Cardiac muscle cell (in vitro differentiated cells and primary cell): ENCODE measurements around the gene GTF2IRD1. TPM values are rescaled to one million over a fixed set of nuclear protein-coding genes. Genes with fewer than 3 reads are reported as not detected.

Source experiments
- DNase-seq, 2 donors: peaks; one replicate each; pipeline versions ENCODE4 v3.0.0 to v3.0.0-alpha.2; 2010 to 2017; ENCODE audit warnings: low read depth in 1 of 2, low spot score in 1 of 2
- H3K27ac ChIP-seq: fragments of 200-600 bp; sonication (generic); 2 replicates; pipeline ENCODE4 v1.5.1; 2016
- H3K27me3 ChIP-seq: fragments of 200-600 bp; sonication (generic); 2 replicates; pipeline ENCODE4 v1.6.0; 2016; ENCODE audit warnings: control low read depth
- H3K36me3 ChIP-seq: fragments of 200-600 bp; sonication (generic); 2 replicates; pipeline ENCODE4 v1.5.1; 2016; ENCODE audit warnings: control low read depth
- H3K4me1 ChIP-seq: fragments of 200-600 bp; sonication (generic); 2 replicates; pipeline ENCODE4 v1.8.1; 2017; ENCODE audit warnings: low read depth, mild to moderate bottlenecking, mixed run types
- H3K4me3 ChIP-seq: fragments of 200-600 bp; sonication (generic); 2 replicates; pipeline ENCODE4 v1.5.1; 2016; ENCODE audit warnings: mild to moderate bottlenecking
- H3K9me3 ChIP-seq: fragments of 200-600 bp; sonication (generic); 2 replicates; pipeline ENCODE4 v1.5.1; 2017; ENCODE audit warnings: low read depth, mild to moderate bottlenecking, control low read depth
- CTCF ChIP-seq: IDR thresholded peaks from 2 replicates; pipeline ENCODE4 v1.5.1; 2012; ENCODE audit warnings: low read depth, mild to moderate bottlenecking, low read length
- polyA plus RNA-seq: library from polyadenylated mRNA; unstranded; fragments of >200 nt; fragmentation: Nextera tagmentation; extraction: Ambion mirVana; gene quantifications from 2 replicates; pipeline ENCODE4 v1.2.1, GENCODE V29; 2016
- total RNA-seq: library from RNA; depleted of rRNA; stranded (reverse); fragments of >200 nt; gene quantifications from 2 replicates; pipeline ENCODE4 v1.2.3, GENCODE V29; 2016

The GTF2IRD1 gene
- total and polyA plus RNA-seq, 2 experiments from 2014 or later: 29.6 to 51.4 TPM

- H3K27ac ChIP-seq: peak overlapping the region; percentile 59
- no peak overlapping the region for H3K4me3 ChIP-seq
- no peak for TF ChIP-seq CTCF
- no peak for DNase-seq
- peaks cover 31% of the 10 kb centered on the region for H3K4me1 ChIP-seq
- H3K27me3 ChIP-seq: no peaks in the 10 kb centered on the region
- H3K36me3 ChIP-seq: no peaks in the 10 kb centered on the region
- no peaks in the 10 kb centered on the region for H3K9me3 ChIP-seq
Measured at GRCh38 chr7:74584160-74584954, 130.7 kb downstream of the GTF2IRD1 start.

- no peak overlapping the region for H3K4me3 ChIP-seq
- peaks cover 9% of the 10 kb centered on the region for H3K36me3 ChIP-seq
- no peaks in the 10 kb centered on the region for H3K27me3 ChIP-seq
- DNase-seq: no peak
- peaks cover 22% of the 10 kb centered on the region for H3K4me1 ChIP-seq
- no peaks in the 10 kb centered on the region for H3K9me3 ChIP-seq
- TF ChIP-seq CTCF: no peak
- peak overlapping the region; percentile 82 for H3K27ac ChIP-seq
Measured at GRCh38 chr7:74585844-74586243, 132.1 kb downstream of the GTF2IRD1 start.

GRCh38 chr7:74586258-74587175, 132.8 kb downstream of the GTF2IRD1 start:
- Histone ChIP-seq H3K4me3 (no peak overlapping the region), H3K27ac (peak overlapping the region; percentile 82), H3K27me3 (no peaks in the 10 kb centered on the region), H3K36me3 (peaks cover 13% of the 10 kb centered on the region), H3K9me3 (no peaks in the 10 kb centered on the region), H3K4me1 (peaks cover 22% of the 10 kb centered on the region)
- no peak for TF ChIP-seq CTCF
- peak in 1 of 2 donors; percentile 14 for DNase-seq

GRCh38 chr7:74587435-74588126, 133.9 kb downstream of the GTF2IRD1 start:
- peak; percentile 93 to 97 for DNase-seq
- H3K9me3 ChIP-seq: no peaks in the 10 kb centered on the region
- H3K36me3 ChIP-seq: peaks cover 15% of the 10 kb centered on the region
- no peak overlapping the region for H3K4me3 ChIP-seq
- no peaks in the 10 kb centered on the region for H3K27me3 ChIP-seq
- H3K4me1 ChIP-seq: peaks cover 22% of the 10 kb centered on the region
- H3K27ac ChIP-seq: peak overlapping the region; percentile 82
- TF ChIP-seq CTCF: no peak

- DNase-seq: no peak
- no peak for TF ChIP-seq CTCF
- H3K4me3 ChIP-seq: no peak overlapping the region
- H3K27ac ChIP-seq: no peak overlapping the region
- peaks cover 12% of the 10 kb centered on the region for H3K4me1 ChIP-seq
- H3K9me3 ChIP-seq: no peaks in the 10 kb centered on the region
- H3K27me3 ChIP-seq: no peaks in the 10 kb centered on the region
- H3K36me3 ChIP-seq: peaks cover 30% of the 10 kb centered on the region
Measured at GRCh38 chr7:74590813-74591212, 137.1 kb downstream of the GTF2IRD1 start.
